Articular chondrocyte of knee joint (primary cell): ENCODE results near the gene ARSH. TPM values are rescaled to one million over a fixed set of nuclear protein-coding genes. Genes with fewer than 3 reads are reported as not detected.

ENCODE experiments used
- small RNA-seq: library from RNA; depleted of rRNA; stranded (forward); fragments of <200 nt; gene quantifications from one replicate; pipeline ENCODE3, GENCODE V24; 2012
- total RNA-seq: library from RNA; depleted of rRNA; stranded (reverse); fragments of >200 nt; gene quantifications from 2 replicates; pipeline ENCODE4 v1.2.3, GENCODE V29; 2012

ARSH gene, protein sequence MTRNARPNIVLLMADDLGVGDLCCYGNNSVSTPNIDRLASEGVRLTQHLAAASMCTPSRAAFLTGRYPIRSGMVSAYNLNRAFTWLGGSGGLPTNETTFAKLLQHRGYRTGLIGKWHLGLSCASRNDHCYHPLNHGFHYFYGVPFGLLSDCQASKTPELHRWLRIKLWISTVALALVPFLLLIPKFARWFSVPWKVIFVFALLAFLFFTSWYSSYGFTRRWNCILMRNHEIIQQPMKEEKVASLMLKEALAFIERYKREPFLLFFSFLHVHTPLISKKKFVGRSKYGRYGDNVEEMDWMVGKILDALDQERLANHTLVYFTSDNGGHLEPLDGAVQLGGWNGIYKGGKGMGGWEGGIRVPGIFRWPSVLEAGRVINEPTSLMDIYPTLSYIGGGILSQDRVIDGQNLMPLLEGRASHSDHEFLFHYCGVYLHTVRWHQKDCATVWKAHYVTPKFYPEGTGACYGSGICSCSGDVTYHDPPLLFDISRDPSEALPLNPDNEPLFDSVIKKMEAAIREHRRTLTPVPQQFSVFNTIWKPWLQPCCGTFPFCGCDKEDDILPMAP
- not detected in 2 replicates for total RNA-seq

DNA sequence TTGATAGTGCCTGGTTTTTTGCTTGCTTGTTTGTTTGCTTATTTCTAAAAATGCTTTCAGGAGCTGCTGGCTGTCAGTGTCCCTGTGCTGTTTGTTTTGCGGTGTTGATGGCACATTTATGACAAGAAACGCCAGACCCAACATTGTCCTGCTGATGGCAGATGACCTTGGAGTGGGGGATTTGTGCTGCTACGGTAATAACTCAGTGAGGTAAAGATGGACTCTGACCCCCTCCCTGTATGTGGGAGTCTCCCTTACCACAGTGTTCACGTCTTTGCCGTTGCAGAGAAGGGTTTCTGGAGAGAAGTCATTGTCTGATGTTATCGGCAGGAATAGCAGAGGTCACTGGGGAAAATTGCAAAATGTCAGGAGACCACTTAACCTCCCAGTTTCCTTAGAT is at the start of gene ARSH:
TSS of gene ARSH (plus strand) at position 52 of the 400 bp plus-strand sequence. CDS start at position 119, 67 bp downstream.

Small RNA genes lying within 50 kb of the gene (small RNA-seq; reads per million reads assigned to genes)
- not detected for gene RN7SL578P

Other genes starting within 250 kb of the ARSH start
- gene GYG2, start 177.6 kb upstream of the ARSH start, total RNA-seq, result 1.5 and 3.8 TPM in 2 replicates
- 17.5 and 20.9 TPM in 2 replicates for gene ARSD, start 77.2 kb upstream of the ARSH start, total RNA-seq
- gene ARSF, start 34.9 kb downstream of the ARSH start, total RNA-seq, result not detected in 2 replicates